PC-9 (cell line): Measurements from ENCODE around the gene CD96. TPM values are rescaled to one million over a fixed set of nuclear protein-coding genes. Genes with fewer than 3 reads are reported as not detected.
"Not testable (repeated sequence)": the region's sequence is repeated elsewhere in the genome, so short reads cannot be mapped to it uniquely, and the experiment has no call there.

Source experiments
- BruUV-seq: library from RNA; stranded (reverse); fragments of 400-500 nt; replicated peaks from 2 replicates; lab custom pipeline; 2021; lab: Mats Ljungman, UMichigan
- CTCF ChIA-PET: fragments of 300-600 bp; sonication (Branson Sonifier 250); formaldehyde crosslinking; loops from one replicate; lab custom pipeline; 2022; ENCODE audit warnings: antibody characterized with exemption; lab: Charles Lee
- POLR2A ChIA-PET: fragments of 300-600 bp; sonication (Branson Sonifier 250); formaldehyde crosslinking; loops from one replicate; lab custom pipeline; 2022; ENCODE audit warnings: antibody characterized with exemption; ENCODE audit not compliant: unreplicated experiment; lab: Charles Lee
- DNase-seq, 2 experiments: peaks; one replicate each; pipeline versions ENCODE4 v3.0.0 to v3.0.0-alpha.2; 2015 to 2022; ENCODE audit warnings: mixed read lengths in 1 of 2
- H2AFZ ChIP-seq: fragments of 200-600 bp; sonication (generic); 2 replicates; pipeline ENCODE4 v1.8.1; 2017; ENCODE audit warnings: antibody characterized with exemption
- H3F3A ChIP-seq: fragments of 200-600 bp; sonication (generic); 2 replicates; pipeline ENCODE4 v1.8.1; 2017; ENCODE audit warnings: antibody characterized with exemption, mild to moderate bottlenecking, low read depth; ENCODE audit not compliant: insufficient read depth
- H3K27ac ChIP-seq: fragments of 200-600 bp; sonication (generic); 2 replicates; pipeline ENCODE4 v1.6.1; 2016; ENCODE audit warnings: mixed run types
- H3K27me3 ChIP-seq: fragments of 200-600 bp; sonication (generic); 2 replicates; pipeline ENCODE4 v1.6.1; 2016; ENCODE audit warnings: low read depth, mixed run types; ENCODE audit not compliant: insufficient read depth
- H3K36me3 ChIP-seq: fragments of 200-600 bp; sonication (generic); 2 replicates; pipeline ENCODE4 v1.6.1; 2016; ENCODE audit warnings: low read depth, mixed run types
- H3K4me1 ChIP-seq: fragments of 200-600 bp; sonication (generic); replicated peaks from 2 replicates; pipeline ENCODE4 v1.6.1; 2016; ENCODE audit warnings: mixed run types; ENCODE audit not compliant: insufficient read depth
- H3K4me2 ChIP-seq: fragments of 200-600 bp; sonication (generic); 2 replicates; pipeline ENCODE4 v1.6.1; 2017; ENCODE audit warnings: mixed run types
- H3K4me3 ChIP-seq: fragments of 200-600 bp; sonication (generic); 2 replicates; pipeline ENCODE4 v1.6.1; 2016; ENCODE audit warnings: mixed run types
- H3K79me2 ChIP-seq: fragments of 200-600 bp; sonication (generic); 2 replicates; pipeline ENCODE4 v1.6.1; 2017; ENCODE audit warnings: low read depth, mixed run types
- H3K9me2 ChIP-seq: fragments of 200-600 bp; sonication (generic); 2 replicates; pipeline ENCODE4 v1.8.1; 2017; ENCODE audit warnings: mild to moderate bottlenecking; ENCODE audit not compliant: insufficient read depth
- H3K9me3 ChIP-seq: fragments of 200-600 bp; sonication (generic); 2 replicates; pipeline ENCODE4 v1.8.1; 2016; ENCODE audit warnings: low read depth; ENCODE audit not compliant: insufficient read depth
- H4K20me1 ChIP-seq: fragments of 200-600 bp; sonication (generic); 2 replicates; pipeline ENCODE4 v1.8.1; 2017; ENCODE audit not compliant: insufficient read depth
- CTCF ChIP-seq: fragments of 200-600 bp; sonication (generic); conservative IDR thresholded peaks from 2 replicates; pipeline ENCODE4 v1.6.1; 2017; ENCODE audit warnings: mixed run types, antibody characterized with exemption, mild to moderate bottlenecking, moderate library complexity
- EZH2 ChIP-seq: fragments of 200-600 bp; sonication (generic); IDR thresholded peaks from 2 replicates; pipeline ENCODE4 v1.8.0; 2017; ENCODE audit warnings: antibody characterized with exemption, low read depth
- intact Hi-C: fragments of 100-400 bp; cut with micrococcal nuclease; formaldehyde crosslinking; loops from one replicate; pipeline ENCODE4 v1.10.0; 2022; ENCODE audit not compliant: unreplicated experiment
- total RNA-seq: library from RNA; stranded (reverse); gene quantifications from 2 replicates; pipeline ENCODE4 v1.2.3, GENCODE V29; 2021

CD96 gene
- total RNA-seq, 1 experiment from 2014 or later, result 0.11 TPM

GRCh38 chr3:111547631-111548030 lies 5.6 kb downstream of the CD96 start:
- no peaks in the 10 kb centered on the region for H3F3A ChIP-seq
- H3K9me3 ChIP-seq, result no peaks in the 10 kb centered on the region; the same call in 1 of the 2 replicates
- TF ChIP-seq EZH2 (no peak), CTCF (no peak)
- no peak for DNase-seq
- no peaks in the 10 kb centered on the region for H3K36me3 ChIP-seq
- H3K27ac ChIP-seq, result no peak overlapping the region
- no peaks in the 10 kb centered on the region for H3K79me2 ChIP-seq
- no peak overlapping the region for H3K4me3 ChIP-seq
- CTCF ChIA-PET, result no interaction called here
- H3K4me1 ChIP-seq, result peaks cover 15% of the 10 kb centered on the region
- no TSS peak for BruUV-seq
- H2AFZ ChIP-seq, result peak overlapping the region; percentile 50
- H4K20me1 ChIP-seq, result no peaks in the 10 kb centered on the region
- intact Hi-C loops, result no loop called here
- no peak overlapping the region for H3K4me2 ChIP-seq
- POLR2A ChIA-PET, result no interaction called here
- H3K9me2 ChIP-seq, result no peaks in the 10 kb centered on the region
- H3K27me3 ChIP-seq, result no peaks in the 10 kb centered on the region

- H3K36me3 ChIP-seq, result no peaks in the 10 kb centered on the region
- no peaks in the 10 kb centered on the region for H3K27me3 ChIP-seq
- H3K79me2 ChIP-seq, result no peaks in the 10 kb centered on the region
- no peak overlapping the region for H3K4me2 ChIP-seq
- POLR2A ChIA-PET, result no interaction called here
- BruUV-seq, result no TSS peak
- DNase-seq, result no peak
- H4K20me1 ChIP-seq, result no peaks in the 10 kb centered on the region
- TF ChIP-seq CTCF (no peak), EZH2 (no peak)
- peak overlapping the region; percentile 50 for H2AFZ ChIP-seq
- intact Hi-C loops, result no loop called here
- CTCF ChIA-PET, result no interaction called here
- H3K9me3 ChIP-seq, result no peaks in the 10 kb centered on the region; the same call in 1 of the 2 replicates
- H3K4me1 ChIP-seq, result peaks cover 15% of the 10 kb centered on the region
- H3F3A ChIP-seq, result no peaks in the 10 kb centered on the region; the same call in 1 of the 2 replicates
- no peak overlapping the region for H3K27ac ChIP-seq
- H3K9me2 ChIP-seq, result no peaks in the 10 kb centered on the region
- no peak overlapping the region for H3K4me3 ChIP-seq
Observed at GRCh38 chr3:111548092-111548491, 6.1 kb downstream of the CD96 start.

- TF ChIP-seq CTCF (no peak), EZH2 (no peak)
- no TSS peak for BruUV-seq
- DNase-seq, result peak in 1 of 2 experiments; percentile 55
- Histone ChIP-seq H3K27ac (no peak overlapping the region), H3K27me3 (no peaks in the 10 kb centered on the region), H3K36me3 (no peaks in the 10 kb centered on the region), H3K4me1 (peaks cover 15% of the 10 kb centered on the region), H3K9me3 (no peaks in the 10 kb centered on the region; the same call in 1 of the 2 replicates), H3K79me2 (no peaks in the 10 kb centered on the region), H2AFZ (no peak overlapping the region), H3K4me2 (peak overlapping the region; percentile 10), H3F3A (no peaks in the 10 kb centered on the region; the same call in 1 of the 2 replicates), H3K9me2 (no peaks in the 10 kb centered on the region), H4K20me1 (no peaks in the 10 kb centered on the region), H3K4me3 (no peak overlapping the region)
- intact Hi-C loops, result no loop called here
- ChIA-PET CTCF (no interaction called here), POLR2A (no interaction called here)
Observed at GRCh38 chr3:111548756-111549155, 6.8 kb downstream of the CD96 start.

GRCh38 chr3:111561902-111562301 lies 19.9 kb downstream of the CD96 start:
- not testable (repeated sequence) for BruUV-seq

More at GRCh38 chr3:111561902-111562301, 19.9 kb downstream of the CD96 start:
- CTCF ChIA-PET, H4K20me1 ChIP-seq, intact Hi-C loops, H3K79me2 ChIP-seq, H3K27ac ChIP-seq, H3K27me3 ChIP-seq, H3K36me3 ChIP-seq, DNase-seq, H3F3A ChIP-seq, POLR2A ChIA-PET, H3K4me1 ChIP-seq, H3K9me3 ChIP-seq, H3K9me2 ChIP-seq: not testable (repeated sequence)
- H2AFZ ChIP-seq, result peak overlapping the region; percentile 84
- peak overlapping the region; percentile 66 for H3K4me2 ChIP-seq
- peak overlapping the region; percentile 55 for H3K4me3 ChIP-seq
